ENCODE data around the gene CYP4F12. TPM values are rescaled to one million over a fixed set of nuclear protein-coding genes. Genes with fewer than 3 reads are reported as not detected.

Gene CYP4F12
- total RNA-seq, 1 experiment from 2014 or later = not detected

- Histone ChIP-seq H4K20me1 (ENCODE audit: control insufficient read depth, insufficient read depth, insufficient read length) (no peaks in the 10 kb centered on the region), H3K4ac (ENCODE audit: low read depth, low read length) (no peak overlapping the region), H2BK120ac (ENCODE audit: low read depth, low read length, poor library complexity, severe bottlenecking) (no peak overlapping the region), H4K5ac (ENCODE audit: insufficient read length, low read depth, low read length) (no peak overlapping the region), H3T11ph (ENCODE audit: low read length) (no peak overlapping the region), H3K79me2 (ENCODE audit: insufficient read depth, low read length) (no peaks in the 10 kb centered on the region), H2BK5ac (ENCODE audit: insufficient read length, low read length) (no peak overlapping the region), H3K9ac (ENCODE audit: extremely low read depth, insufficient read length, low read length) (no peak overlapping the region), H2BK15ac (ENCODE audit: low read depth, low read length) (no peak overlapping the region), H3K14ac (ENCODE audit: insufficient read depth, low read length) (no peak overlapping the region), H3K23me2 (ENCODE audit: insufficient read length, low read depth, low read length, poor library complexity, severe bottlenecking) (no peaks in the 10 kb centered on the region), H2AFZ (ENCODE audit: low read length) (no peak overlapping the region), H2BK20ac (ENCODE audit: low read depth, low read length, poor library complexity, severe bottlenecking) (no peak overlapping the region), H4K8ac (replicated peaks; ENCODE audit: insufficient read length, low read depth, low read length) (no peak overlapping the region), H3K18ac (ENCODE audit: insufficient read length, low read depth, low read length) (no peak overlapping the region), H3K27ac (ENCODE audit: insufficient read length, low read depth, low read length) (no peak overlapping the region), H2BK12ac (ENCODE audit: insufficient read length, low read depth, low read length) (no peak overlapping the region), H3K56ac (ENCODE audit: insufficient read length, low read depth, low read length) (no peak overlapping the region), H3K4me1 (ENCODE audit: insufficient read depth, low read length) (no peaks in the 10 kb centered on the region), H3K9me3 (ENCODE audit: control insufficient read depth, low read depth, low read length) (peaks cover 96% of the 10 kb centered on the region), H3K79me1 (ENCODE audit: insufficient read depth, low read depth, low read length, poor library complexity, severe bottlenecking) (no peaks in the 10 kb centered on the region), H3K23ac (ENCODE audit: insufficient read length, low read depth, low read length) (no peak overlapping the region), H3K27me3 (ENCODE audit: insufficient read depth, low read length) (no peaks in the 10 kb centered on the region), H3K4me2 (ENCODE audit: insufficient read depth, insufficient read length, low read length) (no peak overlapping the region), H4K91ac (ENCODE audit: insufficient read length, low read depth, low read length) (no peak overlapping the region), H2AK5ac (ENCODE audit: insufficient read length, low read length) (no peak overlapping the region)
- peaks cover 96 to 98% of the 10 kb centered on the region in 2 experiments for H3K9me3 Mint-ChIP-seq
- no CpG with 5 or more reads among the region's 10 CpGs for WGBS (ENCODE audit: extremely low coverage, insufficient read length, low lambda C conversion rate)
- TF ChIP-seq CTCF (conservative IDR thresholded peaks at IDR 0.05) = no peak
- H3K4me3 Mint-ChIP-seq = no peak overlapping the region
- H3K27me3 Mint-ChIP-seq (ENCODE audit: low read depth) = peaks cover 7% of the 10 kb centered on the region
- H3K36me3 Mint-ChIP-seq (ENCODE audit: insufficient read depth in 1 of 3, low read depth in 3 of 3) = peaks cover 5 to 42% (median 22%) of the 10 kb centered on the region in 3 experiments; a peak in 6 of 7 replicates
- no peak for DNase-seq
- H3K4me1 Mint-ChIP-seq = no peaks in the 10 kb centered on the region
- H3K27ac Mint-ChIP-seq = no peak overlapping the region
Observed at GRCh38 chr19:15683411-15683810, 10.5 kb downstream of the CYP4F12 start.

Measured in H9 (cell line).